Activated naive CD8-positive, alpha-beta T cell treated with anti-CD3 and anti-CD28 coated beads, Interleukin-2, amount 50 U/mL, for 16 hours (primary cell): ENCODE data around the gene SCGB1C2.

Experiments
- DNase-seq: peaks from one replicate; pipeline ENCODE4 v3.0.0-alpha.2; 2020; ENCODE audit warnings: low read depth, low spot score

SCGB1C2 gene

DNA sequence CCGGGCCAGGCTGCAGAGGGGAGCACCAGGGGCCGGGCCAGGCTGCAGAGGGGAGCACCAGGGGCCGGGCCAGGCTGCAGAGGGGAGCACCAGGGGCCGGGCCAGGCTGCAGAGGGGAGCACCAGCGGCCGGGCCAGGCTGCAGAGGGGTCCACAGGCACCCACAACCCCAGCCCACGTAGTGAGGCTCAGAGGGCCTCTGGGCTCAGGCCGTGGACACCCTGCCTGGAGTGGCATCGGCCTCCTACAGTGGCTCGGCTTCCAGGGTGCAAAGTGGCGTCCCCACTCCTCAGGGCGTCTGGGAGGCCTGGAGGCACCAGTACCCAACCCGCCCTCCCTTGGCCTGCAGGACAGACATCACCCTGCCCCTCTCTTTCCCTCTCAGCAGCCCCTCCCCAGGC, 34.5 kb downstream of the SCGB1C2 start:
- DNase-seq = no peak

DNA sequence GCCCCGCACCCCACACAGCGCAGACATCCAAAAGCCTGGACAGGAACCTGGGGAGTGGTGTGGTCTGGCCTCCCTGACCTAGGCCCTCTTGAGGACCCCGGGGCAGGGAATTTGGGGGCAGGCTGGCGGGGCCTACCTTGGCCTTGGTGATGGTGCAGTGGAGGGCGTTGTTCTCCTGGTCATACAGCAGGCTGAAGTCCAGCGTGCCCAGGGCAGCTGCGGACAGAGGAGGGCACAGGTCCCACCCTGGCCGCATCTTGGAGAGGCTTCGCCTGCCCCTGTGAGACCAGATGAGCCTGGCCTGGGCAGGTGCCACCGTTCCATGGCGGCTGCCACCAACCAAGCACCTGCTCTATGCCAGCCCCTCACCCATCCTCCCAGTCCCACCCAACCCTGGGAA, 35.0 kb downstream of the SCGB1C2 start:
- DNase-seq = no peak

DNA sequence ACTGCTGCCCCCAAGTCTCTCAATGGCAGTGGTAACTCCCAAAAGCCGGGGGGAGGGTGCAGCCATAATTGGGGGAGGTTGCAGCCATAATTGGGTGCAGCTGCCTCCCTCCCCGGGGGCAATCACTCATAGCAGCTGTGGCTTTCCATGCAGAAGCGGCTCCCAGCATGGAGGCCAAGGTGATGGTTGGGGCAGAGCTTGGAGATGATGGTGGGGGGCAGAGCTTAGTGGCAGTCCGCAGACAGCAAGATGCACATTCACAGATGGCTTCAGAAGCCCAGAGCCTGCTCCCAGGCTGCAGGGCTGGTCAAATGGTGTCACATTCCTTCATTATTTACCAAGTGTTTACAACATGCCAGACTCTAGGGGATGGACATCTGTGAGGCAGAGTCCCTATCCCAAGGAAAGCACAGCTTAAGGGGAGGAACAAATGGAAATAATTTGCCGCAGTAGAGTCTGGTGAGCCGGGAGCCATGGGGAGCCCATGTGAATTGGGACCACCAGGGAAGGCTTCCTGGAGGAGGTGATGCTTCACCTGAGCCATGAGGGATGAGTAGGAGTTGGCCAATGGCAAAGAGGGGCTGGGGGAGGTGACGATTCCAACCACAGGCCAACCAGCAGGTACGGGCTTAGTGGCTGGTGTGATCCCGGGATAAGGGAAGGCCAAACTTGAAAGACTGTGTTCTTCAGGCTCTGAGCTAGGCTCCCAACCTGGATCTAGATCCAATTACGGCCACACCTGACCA, 36.0 kb downstream of the SCGB1C2 start:
- no peak for DNase-seq

- DNase-seq = no peak
Observed at GRCh38 chr17:177155-177554, 39.8 kb downstream of the SCGB1C2 start.

DNA sequence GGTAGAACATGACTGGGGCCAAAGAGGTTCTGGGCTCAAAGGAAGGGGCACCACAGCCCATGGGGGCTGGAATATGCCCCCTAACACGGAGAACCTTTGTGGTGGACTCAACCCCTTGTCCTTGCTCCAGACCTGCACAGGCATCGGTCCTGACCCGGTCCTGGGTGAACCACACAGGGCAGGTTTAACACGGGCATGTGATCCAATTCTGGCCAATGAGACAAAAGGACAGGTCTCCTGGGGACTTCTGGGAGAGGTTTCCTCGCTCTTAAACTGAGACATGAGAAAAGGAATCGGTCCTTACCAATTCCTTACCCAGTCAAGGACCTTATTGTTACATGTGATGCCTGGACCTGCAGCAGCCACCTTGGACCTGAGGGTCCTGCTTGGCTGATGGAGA, 40.4 kb downstream of the SCGB1C2 start:
- no peak for DNase-seq

- DNase-seq = no peak
Observed at GRCh38 chr17:178292-179065, 41.1 kb downstream of the SCGB1C2 start.

DNA sequence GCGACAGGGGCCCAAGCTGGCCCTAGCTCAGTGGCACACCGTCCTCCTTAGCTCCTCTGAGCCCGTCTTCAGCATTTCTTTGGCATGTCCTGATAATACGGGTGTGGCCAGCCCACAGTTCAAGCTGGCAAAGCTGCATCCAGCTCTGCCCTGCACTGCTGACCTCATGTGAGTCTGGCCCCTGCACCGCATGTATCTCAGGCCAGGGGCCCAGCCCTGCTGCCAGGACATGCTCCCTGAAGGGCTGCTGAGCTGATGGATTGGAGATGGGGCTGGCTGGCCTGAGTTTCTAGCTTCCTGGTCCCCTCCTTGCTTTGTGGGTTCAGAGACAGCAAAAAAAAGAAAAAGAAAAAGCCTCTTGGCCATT, 41.7 kb downstream of the SCGB1C2 start:
- DNase-seq = no peak

DNA sequence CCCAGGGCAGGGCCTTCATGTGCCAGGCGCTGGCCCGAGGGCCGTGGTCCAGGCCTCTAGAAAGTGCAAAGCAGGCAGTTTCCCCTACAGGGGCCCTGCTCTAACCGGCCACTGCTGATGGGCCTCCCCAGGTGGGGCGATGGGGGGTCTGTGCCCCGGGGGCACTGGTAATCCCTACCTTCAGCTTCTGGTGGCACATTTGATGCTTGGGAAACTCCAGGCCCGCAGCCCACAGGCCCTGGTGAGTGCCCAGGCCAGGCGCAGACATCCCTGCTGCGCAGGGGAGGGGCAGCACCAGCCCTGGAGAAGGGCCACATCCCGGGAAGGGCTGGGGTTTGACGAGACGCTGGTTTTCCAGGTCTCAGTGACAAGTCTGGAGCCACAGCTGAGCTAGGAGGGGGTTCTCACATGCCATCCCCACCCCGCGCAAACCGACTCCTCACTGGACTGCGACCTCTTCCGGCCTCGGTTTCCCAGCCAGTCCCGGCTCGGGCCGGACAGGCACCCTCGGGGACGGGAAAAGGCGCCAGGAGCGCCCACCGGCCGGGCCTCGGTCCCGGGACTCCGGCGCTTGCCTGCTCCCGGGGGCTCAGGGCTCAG, 42.5 kb downstream of the SCGB1C2 start:
- no peak for DNase-seq

DNA sequence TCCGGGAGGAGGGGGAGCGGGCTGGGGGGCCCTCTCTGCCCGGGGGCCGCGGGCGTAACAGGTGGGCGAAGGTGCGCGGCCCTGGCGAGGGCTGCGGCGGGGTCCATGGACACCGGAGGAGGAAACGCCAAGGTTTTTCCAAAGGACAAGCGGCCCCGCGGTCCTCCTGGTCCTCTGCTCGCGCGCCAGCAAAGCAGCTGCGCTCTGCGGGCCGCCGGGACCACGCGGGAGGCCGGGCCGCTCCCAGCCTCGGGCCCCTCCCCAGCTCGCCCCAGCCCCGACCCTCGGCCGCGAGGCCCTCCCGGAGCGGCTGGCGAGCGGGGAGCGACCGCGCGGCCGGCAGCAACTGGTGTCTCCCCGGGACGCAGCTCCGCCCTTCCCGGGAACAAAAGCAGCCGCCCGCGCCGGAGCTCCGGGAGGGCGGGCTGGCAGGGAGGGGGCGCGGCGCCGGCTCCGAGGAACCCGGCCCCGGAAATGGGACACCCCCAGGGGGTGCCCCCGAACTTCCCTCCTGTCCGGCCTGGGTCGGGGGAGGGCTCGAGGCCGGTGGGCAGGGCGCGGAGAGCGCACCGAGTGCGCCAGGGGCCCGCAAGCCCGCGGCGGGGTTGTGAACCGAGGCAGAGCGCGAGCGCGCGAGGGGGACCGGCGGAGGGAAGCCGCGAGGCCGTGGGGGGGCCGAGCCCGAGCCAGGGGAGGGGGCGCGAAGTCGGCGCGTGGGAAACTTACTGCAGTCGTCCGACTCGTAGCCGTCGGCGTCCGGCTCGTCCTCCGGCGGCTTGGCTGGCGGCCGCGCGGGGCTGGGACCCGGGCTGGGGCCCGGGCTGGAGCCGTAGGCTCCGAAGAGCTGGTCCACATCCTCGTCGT, 43.2 kb downstream of the SCGB1C2 start:
- DNase-seq = no peak

DNA sequence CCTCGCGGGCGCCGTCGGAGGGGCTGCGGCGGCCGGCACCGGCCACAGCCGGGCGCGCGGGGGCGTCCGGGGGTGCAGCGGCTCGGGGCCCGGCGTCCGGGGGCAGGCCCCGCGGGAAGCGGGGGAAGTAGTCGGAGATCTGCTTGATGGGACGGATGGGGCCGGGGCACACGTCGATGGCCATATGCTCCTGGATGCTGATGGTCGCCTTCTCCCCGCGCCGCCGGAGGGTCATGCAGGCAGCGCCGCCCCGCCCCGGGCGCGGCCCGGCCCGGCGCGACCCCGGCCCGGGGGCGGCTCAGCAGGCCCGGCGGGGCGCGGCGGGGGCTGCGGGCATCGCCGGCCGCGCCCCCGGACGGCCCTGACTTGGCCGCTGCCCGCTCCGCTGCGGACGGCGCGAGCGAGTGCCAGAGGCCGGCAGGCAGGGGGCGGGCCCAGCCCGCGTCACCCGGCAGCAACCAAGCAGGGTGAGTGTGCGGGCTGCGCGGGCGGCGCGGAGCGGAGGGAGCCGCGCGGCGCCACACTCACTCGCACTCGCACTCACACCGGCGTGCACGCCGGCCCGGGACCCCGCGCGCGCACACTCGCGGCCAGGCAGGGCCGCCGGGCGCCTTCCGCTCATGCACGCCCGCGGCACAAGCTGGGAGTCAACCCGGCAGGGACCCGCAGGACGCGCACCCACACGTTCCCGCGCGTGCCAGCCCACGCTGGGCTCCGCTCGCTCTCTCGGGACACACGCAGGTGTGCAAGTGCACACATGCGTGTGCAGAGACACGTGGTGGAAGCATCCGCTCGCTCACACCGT, 44.1 kb downstream of the SCGB1C2 start, which contains the start of gene DOC2B:
Gene DOC2B, minus strand, starts transcription at position 406 of the 805 bp plus-strand sequence. Its CDS starts 171 bp downstream, at position 235.
- no peak for DNase-seq

DNA sequence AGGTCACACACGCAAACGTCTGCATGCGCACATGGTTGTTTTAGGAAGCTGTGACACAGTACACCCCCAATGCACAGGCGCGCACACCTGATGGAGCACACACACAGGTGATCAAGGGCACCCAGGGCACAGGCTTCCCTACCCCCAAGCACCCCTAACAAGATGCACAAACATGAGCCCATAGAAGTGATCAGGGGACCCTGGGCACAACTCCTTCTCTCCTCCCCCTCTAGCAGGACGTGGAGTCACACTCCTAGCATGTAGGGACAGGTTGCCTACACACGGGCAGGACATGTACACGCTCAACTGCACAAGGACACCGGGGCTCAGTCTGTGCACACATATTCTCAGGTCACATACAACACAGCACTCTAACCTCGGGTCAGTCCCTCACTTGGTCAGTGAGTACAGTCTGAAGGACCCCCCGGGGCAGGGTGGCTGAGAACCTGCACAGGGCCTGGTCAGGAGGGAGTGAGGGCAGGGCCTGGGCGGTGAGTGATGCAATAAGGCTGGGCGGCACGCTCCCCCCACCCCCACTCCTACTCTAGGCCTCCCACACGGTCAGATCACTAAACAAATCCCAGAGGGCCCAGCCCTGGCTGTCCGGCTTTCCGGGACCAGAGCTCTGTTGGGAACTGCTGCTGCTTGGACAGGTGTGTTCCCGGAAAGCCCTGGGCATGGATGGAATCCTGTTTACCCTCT, 44.8 kb downstream of the SCGB1C2 start:
- no peak for DNase-seq

- no peak for DNase-seq
Observed at GRCh38 chr17:183021-183420, 45.7 kb downstream of the SCGB1C2 start.

DNA sequence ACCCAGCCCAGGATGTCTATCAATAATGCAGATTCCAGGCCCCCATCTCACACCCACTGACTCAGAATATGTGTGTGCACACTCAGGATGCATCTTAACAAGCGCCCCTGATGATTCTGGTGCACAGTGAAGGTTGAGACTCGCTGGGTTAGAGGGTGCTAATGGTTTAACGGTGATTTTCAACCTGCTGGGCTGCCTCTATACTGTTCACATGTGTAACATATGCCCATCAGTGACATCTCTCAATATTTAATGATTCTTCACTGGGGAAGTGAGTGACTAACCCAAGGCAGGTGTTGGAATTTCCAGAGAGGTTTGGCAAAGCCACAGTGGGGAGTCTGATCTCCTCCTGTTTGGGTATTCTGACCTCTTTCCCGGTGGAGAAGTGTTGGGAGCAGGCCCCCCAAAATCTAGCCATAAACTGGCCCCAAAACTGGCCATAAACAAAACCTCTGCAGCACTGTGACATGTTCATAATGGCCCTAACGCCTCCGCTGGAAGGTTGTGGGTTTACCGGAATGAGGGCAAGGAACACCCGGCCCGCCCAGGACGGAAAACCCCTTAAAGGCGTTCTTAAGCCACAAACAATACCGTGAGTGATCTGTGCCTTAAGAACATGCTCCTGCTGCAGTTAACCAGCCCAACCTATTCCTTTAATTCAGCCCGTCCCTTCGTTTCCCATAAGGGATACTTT, 48.2 kb downstream of the SCGB1C2 start:
- DNase-seq = no peak

- no peak for DNase-seq
Observed at GRCh38 chr17:187130-187529, 49.8 kb downstream of the SCGB1C2 start.
